Prostate gland (tissue), 2 donors: ENCODE results near the gene RCAN3.
A peak's percentile ranks its signal among the peaks of the same experiment; 100 is the strongest.

Experiments
- CTCF ChIP-seq, 4 experiments: fragments of 200-600 bp in 2 of 4; fragments of 450-650 bp in 2 of 4; sonication (generic) in 2 of 4; IDR thresholded peaks; 1 replicate in 3 of 4; 2 replicates in 1 of 4; pipeline ENCODE4 v1.5.1; 2016 to 2019; ENCODE audit warnings: antibody characterized with exemption in 4 of 4, mild to moderate bottlenecking in 2 of 4, moderate library complexity in 2 of 4
- POLR2AphosphoS5 ChIP-seq: sonication (generic); formaldehyde crosslinking; IDR thresholded peaks from one replicate; pipeline ENCODE4 v1.6.1; 2017; ENCODE audit warnings: antibody characterized with exemption

GRCh38 chr1:24472527-24473251 lies 29.9 kb upstream of the RCAN3 start:
- peak; percentile 54 for TF ChIP-seq POLR2AphosphoS5
- no peak for TF ChIP-seq CTCF (IDR thresholded peaks at IDR 0.05)
